T-helper 1 cell (primary cell): Measurements from ENCODE around the gene MISP3.

ENCODE experiments used
- DNase-seq, 5 donors: peaks; one replicate each; pipeline ENCODE4 v3.0.0-alpha.2; 2012 to 2020

MISP3 gene

DNA sequence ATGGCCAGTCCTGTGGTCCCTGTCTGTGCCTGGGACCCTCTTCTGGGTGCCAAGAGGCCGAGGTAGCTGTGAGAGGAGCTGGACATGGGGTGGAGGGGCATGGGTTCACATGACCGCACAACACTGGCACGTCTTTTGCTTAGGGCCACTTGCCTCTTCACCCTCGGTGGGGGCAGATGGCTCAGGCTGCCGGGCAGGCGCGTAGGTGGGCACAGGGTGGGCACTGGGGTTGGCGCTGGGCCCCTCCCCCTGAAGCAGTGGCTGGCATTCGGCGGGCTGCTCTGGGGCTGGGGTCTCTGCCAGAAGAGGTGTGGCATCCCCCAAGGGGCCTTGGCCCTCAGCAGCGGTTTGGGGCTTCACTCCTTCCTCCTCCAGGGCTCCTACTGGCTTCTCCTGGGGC, 19.1 kb upstream of the MISP3 start:
- DNase-seq, result no peak

DNA sequence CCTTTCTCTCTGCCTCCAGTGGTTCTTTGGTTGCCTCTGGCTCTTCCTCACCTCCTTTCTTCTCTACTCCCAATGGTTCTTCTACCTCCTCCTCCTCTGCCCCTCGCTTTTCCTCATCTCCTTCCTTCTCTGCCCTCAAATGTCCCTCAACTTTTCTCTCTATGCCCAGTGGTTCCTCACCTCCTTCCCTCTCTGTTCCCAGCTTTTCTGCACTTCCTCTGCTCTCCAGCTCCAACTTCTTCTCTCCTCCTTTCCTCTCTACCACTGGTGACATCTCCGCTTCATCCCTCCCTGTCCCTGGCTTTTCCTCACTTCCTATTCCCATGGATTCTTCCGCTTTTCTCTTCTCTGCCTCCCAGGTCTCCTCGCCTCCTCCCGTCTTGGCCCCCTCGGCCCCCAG, 18.5 kb upstream of the MISP3 start:
- DNase-seq, result no peak

DNA sequence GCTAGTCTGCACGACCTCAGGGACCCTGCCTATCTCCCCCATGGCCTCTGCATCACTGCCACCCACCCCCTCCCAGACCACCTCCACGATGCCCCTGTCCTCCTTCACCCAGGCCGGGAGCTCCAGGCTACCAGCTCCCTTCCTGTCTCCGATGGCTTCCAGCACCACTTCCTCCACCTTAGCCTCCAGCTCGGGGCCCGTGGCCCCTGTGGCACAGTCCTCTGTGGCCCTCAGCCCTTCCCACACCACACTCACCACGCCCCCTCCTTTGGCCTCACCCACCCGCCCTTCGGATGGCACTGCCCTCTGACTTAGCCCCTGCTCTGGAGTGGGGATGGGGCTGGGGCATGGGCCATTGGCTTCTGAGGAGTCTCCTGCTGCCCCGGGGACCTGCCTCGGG, 17.9 kb upstream of the MISP3 start:
- DNase-seq, result no peak

DNA sequence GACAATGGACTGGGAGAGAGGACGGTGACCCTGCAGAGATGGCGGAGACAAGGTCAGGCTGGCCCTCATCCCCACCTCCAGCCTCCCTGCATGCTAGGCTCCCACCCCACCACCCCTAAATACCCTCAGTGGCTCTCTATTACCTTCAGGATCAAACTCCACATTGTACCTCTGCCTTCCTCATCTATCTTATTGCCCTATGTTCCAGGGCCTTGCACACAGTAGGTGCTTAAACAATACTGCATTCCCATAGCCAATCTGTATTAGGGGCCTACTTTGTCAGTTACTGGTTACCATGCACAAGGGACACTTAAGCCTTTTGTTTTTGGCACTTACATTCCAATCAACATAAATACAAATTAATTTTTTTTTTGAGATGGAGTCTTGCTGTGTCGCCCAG, 17.2 kb upstream of the MISP3 start:
- DNase-seq, result no peak

DNA sequence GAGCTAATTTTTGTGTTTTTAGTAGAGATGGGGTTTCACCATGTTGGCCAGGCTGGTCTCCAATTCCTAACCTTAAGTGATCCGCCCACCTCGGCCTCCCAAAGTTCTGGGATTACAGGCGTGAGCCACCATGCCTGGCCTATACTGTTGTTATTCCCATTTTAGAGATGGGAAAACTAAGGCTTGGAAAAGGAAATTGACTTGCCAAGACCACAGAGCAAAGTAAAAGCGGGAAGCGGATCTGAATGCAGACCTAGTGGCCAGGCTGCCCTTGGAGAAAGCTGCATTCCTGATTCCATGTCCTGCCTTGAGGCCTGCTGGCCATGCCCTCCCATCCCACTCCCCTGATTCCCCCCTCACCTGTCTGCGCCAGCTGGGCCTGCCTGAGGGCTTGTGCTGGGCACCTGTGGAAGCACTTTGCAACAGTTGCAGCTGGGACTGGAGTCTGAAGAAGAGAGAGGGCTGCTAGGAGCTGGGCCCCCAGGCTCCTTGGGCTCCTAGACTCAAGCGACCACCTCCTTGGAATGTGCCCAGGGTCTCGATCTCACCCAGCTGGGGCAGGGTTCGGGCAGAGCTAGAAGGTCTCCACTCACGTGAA, 16.4 kb upstream of the MISP3 start:
- DNase-seq, result no peak

DNA sequence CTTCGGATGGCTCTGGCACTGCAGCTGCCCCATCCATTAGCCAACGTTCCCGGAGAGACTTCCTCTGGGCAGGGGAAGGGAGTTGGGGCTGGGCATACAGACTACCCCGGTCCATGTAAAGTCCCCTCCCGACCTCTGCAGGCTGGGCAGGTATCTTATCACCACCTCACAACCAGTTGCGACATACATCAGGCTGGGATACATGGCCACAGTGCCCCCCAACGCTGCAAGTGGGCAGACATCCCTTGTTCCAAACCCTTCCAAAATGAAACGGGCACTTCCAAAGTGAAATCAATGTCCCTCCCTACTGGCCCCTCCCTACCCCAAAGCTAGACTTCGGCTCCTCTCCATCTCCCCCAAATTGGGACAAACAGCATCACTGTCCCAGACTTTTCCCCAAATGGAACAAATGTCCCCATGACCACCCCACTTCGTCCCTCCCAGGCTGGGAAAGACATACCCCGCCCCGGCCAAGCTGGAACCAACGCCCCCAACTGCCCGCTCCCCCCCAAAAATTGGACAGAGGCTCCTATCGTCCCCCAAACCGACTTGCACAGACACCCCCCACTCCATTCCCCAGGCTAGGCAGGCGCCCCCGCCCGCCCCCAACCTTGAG, 15.7 kb upstream of the MISP3 start:
- no peak for DNase-seq

DNA sequence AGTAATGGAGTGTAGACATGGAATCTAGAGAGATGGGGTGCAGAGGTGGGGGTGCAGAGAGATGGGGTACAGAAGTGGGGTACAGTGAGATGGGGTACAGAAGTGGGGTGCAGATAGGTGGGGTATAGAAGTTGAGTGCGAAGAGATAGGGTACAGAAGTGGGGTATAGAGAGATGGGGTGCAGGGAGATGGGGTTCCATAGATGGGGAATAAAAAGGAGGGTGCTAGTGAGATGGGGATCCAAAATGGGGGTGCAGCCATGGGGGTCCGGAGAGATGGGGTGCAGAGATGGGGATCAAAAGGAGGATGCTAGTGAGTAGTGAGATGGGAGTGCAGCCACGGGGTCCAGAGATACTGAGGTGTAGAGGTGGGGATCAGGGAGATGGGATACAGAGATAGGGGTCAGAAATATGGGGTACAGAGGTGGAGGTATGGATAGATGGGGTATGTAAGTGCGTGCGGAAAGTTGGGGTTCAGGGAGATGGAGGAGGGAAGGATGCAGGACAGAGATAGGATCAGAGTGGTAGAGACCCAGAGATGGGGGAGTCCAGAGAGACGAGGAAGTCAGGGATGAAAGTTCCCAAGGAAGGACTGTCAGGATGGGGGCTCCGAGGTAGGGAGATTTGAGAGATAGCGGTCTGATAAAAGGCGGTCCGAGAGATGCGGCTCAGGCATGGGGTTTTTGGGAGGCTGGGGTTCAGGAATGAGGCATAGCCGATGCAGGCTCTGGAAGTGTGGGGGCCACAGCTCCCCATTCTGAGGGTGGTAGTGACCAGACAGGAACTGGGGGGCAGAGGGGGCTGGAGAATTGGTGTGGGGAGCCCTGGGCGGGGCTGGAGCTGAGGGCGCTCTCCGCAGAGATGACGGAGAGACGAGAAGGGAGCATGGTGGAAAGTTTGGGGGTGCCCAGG, 14.1 kb upstream of the MISP3 start:
- no peak for DNase-seq

DNA sequence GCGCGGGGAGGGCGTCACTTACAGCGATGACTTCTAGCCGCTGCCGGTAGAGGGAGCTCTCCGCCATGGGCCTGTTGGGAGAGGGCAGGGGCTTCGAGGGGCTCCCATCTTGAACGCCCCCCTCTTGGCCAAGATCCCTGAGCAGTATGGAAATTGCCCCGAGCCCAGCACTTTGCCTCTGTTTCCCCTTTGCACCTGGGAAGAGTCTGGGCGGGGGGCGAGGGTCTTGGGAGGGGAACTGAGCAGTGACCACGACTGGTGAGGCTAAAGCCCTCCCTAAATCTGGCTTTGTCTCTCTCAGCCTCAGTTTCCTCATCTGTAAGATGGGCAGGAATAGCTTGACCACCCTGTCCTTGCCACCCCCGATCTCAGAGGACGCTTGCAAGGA, 13.5 kb upstream of the MISP3 start:
- peak in 3 of 5 donors; percentile 26 to 40 (median 32) for DNase-seq

DNA sequence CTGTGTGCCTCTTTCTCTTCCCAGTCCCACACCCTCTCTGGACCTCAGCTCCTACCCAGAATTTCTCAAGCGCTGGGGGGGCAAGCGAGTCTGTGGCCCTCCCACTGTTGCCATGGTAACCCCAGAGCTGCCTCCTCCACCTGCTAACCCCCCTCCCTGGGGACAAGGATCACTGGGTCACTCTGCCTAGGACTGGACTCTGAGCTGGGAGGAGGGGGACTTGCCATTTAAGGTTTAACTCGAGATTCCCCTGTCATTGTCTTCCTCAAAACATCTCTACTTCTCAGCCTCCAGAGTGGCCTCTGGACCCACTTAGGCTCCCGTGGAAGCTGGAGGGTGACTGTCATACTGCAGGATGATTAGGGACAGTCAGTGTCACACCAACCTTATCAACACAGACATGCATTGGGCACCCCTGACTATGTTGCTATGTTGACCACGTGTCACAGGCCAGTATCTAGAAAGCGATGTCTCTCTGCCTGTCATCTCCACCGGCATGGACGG, 12.9 kb upstream of the MISP3 start:
- no peak for DNase-seq

DNA sequence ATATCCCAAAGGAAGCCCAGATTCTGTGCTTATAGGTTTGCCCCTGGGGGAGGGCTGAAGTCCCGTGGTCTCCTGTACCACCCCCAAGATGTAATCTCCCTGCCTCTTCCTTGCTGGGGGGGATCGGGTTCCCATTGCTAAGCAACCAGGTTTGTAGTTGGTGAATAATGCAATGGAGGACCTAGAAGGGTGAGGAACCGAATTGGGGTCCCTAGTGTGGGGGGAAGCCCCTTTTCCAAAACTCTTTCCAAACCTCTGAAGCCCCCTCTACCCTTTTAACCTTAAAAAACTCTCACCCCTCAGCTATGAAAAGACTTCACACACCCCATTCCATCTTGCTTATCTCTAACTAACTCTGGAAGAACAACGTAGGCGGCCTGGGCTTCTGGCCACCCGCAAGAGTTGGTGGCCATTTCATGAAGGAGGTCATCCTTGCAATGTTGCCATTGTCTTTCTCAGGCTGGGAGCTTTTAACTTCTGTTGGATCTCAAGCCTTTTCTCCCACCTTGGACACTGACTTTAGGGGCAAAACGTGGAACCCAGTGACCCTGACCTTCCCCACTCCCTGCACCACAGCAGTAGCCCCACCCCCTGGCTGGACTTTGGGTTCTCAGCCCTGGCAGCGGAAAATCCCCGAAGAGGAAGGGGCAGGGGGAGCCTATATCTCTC, 11.4 kb upstream of the MISP3 start:
- DNase-seq, result no peak

DNA sequence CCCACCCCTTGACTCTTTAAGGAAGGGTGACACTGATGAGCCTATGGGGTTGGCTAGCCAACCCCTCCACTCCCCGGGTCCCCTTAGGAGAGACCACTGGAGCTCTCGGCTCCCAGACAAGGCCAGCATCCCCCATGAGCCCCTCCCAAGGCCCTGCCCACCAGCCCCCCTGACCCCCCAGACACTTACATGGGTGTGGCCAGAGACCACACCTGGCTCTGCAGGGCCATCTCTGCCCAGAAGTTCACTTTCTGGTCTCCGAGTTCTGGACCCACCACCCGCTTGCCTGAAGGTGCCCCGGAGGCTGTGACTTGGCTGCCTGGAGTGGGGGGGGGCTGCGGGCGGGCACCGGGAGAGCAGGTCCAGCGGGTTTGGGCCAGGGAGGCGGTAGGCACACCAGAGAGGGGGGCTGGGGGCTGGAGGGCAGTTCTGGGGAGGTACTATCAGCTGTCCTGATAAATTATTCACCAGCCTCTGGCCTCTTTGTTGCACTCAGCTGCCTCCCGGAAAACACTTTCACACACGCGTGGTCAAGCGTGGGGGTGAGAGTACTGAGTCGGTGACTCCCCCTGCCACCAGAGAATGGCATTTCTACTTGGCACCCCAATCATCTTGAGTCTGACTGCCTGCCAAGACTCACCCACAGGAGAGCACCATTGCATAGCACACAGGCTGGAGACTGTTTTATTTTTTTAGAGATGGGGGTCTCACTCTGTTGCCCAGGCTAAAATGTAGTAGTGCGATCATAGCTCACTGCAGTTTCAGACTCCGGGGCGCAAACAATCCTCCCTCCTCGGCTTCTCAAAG, 10.6 kb upstream of the MISP3 start, which contains the start of gene PALM3:
Gene PALM3 (minus strand): TSS at position 326 of the 807 bp plus-strand sequence. CDS start 96 bp downstream, at position 230.
- DNase-seq, result no peak

DNA sequence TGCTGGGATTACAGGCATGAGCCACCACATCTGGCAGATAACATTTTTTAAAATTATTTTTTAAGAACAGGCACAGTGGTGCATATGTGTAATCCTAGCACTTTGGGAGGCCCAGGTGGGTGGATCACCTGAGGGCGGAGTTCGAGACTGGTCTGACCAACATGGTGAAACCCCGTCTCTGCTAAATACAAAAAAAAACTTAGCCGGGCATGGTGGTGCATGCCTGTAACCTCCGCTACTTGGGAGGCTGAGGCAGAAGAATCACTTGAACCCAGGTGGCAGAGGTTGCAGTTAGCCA, 10.1 kb upstream of the MISP3 start:
- DNase-seq, result no peak

DNA sequence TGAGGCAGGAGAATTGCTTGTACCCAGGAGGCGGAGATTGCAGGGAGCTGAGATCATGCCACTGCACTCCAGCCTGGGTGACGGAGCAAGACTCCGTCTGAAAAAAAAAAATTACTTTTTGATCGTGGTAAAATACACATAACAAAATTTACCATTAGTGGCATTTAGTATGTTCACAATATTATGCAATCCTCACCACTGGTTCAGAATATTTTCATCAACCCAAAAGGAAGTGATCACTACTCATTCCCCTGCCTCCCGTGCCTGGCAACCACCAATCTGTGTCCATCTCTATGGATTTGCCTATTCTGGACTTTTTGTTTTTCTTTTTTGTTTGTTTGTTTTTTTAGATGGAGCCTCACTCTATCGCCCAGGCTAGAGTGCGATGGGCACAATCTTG, 9.5 kb upstream of the MISP3 start:
- DNase-seq, result no peak

DNA sequence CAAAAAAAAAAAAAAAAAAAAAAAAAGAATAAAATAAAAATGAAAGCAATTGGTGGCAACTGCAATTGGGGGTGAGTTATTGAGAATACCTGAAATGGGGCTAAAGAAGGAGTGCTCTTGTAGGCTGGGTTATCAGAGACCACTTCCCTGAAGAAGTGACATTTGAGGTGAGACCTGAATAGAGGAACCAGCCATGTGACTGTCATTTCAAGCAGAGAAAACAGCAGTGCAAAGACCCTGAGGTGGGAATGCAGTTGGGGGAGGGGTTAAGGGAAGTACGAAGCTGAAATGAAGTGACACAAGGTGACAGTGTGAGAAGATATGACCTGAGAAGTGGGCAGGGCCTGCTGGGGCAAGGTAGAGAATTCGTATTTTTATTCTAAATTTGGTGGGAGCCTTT, 6.5 kb upstream of the MISP3 start:
- DNase-seq, result no peak

DNA sequence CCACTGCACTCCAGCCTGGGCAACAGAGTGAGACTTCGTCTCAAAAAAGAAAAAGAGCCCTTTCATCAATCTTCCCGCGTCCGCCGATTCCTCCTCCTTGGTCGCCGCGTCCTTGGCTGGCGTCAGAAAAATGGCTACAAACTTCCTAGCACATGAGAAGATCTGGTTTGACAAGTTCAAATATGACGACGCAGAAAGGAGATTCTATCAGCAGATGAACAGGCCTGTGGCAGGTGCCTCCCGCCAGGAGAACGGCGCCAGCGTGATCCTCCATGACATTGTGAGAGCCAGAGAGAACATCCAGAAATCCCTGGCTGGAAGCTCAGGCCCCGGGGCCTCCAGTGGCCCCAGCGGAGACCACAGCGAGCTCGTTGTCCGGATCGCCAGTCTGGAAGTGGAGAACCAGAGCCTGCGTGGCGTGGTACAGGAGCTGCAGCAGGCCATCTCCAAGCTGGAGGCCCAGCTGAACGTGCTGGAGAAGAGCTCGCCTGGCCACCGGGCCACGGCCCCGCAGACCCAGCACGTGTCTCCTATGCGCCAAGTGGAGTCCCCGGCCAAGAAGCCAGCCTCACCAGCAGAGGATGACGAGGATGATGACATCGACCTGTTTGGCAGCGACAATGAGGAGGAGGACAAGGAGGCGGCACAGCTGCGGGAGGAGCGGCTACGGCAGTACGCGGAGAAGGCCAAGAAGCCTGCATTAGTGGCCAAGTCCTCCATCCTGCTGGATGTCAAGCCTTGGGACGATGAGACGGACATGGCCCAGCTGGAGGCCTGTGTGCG, 2.1 kb upstream of the MISP3 start:
- no peak for DNase-seq

DNA sequence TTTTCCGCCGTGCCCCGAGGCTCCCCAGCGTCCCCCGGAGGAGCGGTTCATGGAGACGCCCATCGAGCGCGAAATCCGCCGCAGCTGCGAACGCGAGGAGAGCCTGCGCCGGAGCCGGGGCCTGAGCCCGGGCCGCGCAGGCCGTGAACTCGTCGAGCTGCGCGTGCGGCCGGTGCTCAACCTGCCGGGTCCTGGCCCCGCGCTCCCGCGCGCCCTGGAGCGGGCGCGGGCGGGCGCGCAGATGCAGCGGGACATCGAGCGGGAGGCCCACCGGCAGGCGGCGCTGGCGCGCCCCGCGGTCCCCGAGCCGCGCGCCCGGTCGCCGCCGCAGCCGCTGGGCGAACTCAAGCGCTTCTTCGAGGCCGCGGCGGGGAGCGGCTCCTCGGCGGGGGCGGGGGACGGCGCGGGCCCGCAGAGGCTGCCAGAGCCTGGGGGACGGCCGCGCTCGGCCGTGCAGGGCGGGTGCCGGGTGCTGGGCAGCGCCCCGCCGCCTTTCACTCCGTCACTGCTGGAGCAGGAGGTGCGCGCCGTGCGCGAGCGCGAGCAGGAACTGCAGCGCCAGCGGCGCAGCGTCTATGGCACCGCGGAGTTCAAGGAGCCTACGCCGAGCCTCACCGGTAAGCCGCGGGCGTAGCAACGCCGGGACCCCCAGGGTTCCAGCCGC, 807 bp downstream of the MISP3 start:
- peak; percentile 54 to 85 (median 66) for DNase-seq

DNA sequence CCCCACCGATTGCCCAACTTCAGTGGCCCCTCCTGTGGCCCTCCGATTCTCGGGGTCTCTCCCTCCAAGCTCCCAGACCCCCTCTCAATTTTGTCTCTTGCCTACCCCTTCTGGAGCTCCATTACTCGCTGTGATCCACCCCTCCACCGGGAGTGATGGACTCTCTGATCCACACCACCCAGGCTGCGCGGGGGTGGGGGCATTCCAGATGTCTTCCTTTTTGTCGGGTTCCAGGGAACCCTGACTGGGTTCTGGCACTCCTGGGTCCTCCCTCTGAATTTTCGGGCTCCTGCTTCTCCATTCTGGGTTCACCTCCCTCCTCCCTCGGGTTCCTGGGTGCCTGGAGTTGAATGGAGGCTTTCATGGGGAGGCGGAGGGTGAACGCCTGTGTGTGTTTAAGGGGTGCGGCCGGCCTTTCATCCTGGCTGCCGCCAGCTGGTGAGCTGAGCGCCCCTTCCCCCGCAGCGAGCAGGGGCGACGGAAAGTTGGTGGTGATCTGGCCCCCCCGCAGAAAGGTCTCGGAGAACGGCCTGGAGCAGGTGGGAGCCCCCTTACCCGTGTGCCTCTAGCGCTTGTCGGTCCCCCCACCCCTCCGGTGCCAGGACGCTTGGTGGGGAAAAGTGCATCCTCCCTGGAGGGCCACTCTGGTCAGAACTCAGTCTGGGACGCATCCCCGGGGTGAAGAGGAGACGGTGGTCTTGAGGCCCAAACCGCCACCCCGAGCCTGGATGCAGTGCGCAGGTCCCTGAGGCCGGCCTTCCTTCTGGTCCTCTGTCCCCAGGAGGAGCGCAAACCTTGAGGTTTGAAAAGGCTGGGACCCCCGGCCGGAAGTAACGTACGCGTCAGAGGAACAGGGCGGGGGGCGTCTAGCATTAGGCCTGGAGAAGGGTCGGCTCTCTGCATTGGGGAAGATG, 1.6 kb downstream of the MISP3 start:
- no peak for DNase-seq

DNA sequence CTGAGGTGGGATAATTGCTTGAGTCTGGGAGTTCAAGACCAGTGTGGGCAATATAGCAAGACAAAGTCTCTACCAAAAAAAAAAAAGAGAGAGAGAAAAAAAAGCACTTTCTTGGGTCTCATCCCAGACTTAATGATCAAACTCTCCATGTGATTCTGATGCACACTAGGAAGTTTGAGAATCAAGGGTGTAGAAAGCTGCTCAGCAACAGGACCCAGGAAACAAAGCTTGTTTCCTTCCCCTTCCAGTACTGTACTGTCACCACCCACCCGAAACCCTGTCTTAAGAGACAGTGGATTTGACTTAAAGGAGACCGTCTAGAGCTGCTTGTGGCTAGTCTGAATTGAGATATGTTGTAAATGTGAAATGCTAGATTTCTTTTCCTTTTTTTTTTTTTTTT, 5.8 kb downstream of the MISP3 start:
- DNase-seq, result no peak

DNA sequence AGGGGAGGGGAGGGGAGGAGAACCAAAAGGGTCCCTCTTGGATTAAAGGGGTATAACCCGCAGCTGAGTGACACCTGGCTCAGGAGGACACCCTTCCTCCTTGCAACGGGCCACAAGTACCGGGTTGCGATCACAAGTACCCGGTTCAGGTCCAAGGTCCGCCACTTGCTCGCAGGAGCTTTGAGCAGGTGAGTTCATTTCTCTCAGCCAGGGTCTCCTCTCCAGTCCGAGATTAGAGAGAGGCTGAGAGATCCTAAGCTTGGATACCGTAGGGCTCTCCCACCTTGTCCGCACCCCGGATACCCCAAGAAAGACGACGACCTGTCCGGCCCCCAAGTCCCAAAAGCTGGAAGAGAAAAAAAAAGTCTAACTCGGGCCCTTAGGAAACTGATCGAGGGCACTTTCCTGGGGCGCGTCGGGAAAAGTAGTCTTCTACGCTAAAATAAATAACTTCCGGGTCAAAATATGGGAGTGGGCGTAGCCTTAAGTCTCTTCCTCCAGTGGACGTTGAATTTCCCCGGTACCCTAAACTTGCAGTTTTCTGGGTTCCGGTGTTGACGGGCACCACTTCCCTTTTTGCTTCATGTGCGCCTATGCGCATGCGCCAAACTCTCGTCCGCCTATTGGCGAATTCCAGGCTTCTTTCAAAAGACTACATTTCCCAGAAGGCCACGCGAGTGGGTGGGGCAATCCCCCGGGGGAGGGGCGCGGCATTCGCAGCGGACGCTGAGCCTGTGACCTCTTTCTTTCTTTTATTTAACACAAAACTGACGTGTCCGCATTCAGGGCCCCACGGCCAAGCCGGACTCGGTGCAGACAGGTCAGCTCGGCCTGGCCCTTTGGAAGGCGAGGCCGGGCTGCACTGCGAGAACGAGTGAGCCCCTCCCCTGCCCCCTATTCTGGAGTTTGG, 8.6 kb downstream of the MISP3 start:
- peak; percentile 97 to 100 (median 98) for DNase-seq
